Muscle layer of colon (tissue), 2 donors: Measurements from ENCODE around the gene TMOD2.

Experiments
- H3K27ac ChIP-seq: one replicate; pipeline ENCODE4 v1.7.0; 2013; ENCODE audit warnings: low read depth, mild to moderate bottlenecking, low read length, moderate library complexity
- H3K27me3 ChIP-seq, 2 donors: one replicate each; pipeline ENCODE4 v1.7.0; 2013; ENCODE audit warnings: low read length in 2 of 2, mild to moderate bottlenecking in 2 of 2; ENCODE audit not compliant: insufficient read depth in 2 of 2, control insufficient read depth in 1 of 2
- H3K36me3 ChIP-seq: one replicate; pipeline ENCODE4 v1.7.0; 2013; ENCODE audit warnings: mild to moderate bottlenecking, low read length; ENCODE audit not compliant: insufficient read depth
- H3K4me1 ChIP-seq: one replicate; pipeline ENCODE4 v1.7.0; 2013; ENCODE audit warnings: mild to moderate bottlenecking, low read length; ENCODE audit not compliant: insufficient read depth
- H3K4me3 ChIP-seq, 2 donors: one replicate each; pipeline ENCODE4 v1.7.0; 2013; ENCODE audit warnings: low read length in 2 of 2, low read depth in 1 of 2, mild to moderate bottlenecking in 1 of 2, moderate library complexity in 1 of 2
- H3K9ac ChIP-seq: one replicate; pipeline ENCODE4 v1.7.0; 2013; ENCODE audit warnings: low read length
- H3K9me3 ChIP-seq: one replicate; pipeline ENCODE4 v1.7.0; 2013; ENCODE audit warnings: mild to moderate bottlenecking, low read length
- donor health status: abdominal sarcoma.
- donor health status: Adenocarcinoma of cecum.

The TMOD2 gene

GRCh38 chr15:51830276-51830806 is 78.9 kb downstream of the TMOD2 start:
- Histone ChIP-seq H3K9me3 (no peaks in the 10 kb centered on the region), H3K9ac (peak overlapping the region; percentile 62), H3K4me3 (peak overlapping the region; percentile 72 to 88), H3K4me1 (peaks cover 18% of the 10 kb centered on the region), H3K36me3 (no peaks in the 10 kb centered on the region), H3K27ac (peak overlapping the region; percentile 65), H3K27me3 (no peaks in the 10 kb centered on the region)

- Histone ChIP-seq H3K27me3 (no peaks in the 10 kb centered on the region), H3K4me1 (peaks cover 35% of the 10 kb centered on the region), H3K9ac (no peak overlapping the region), H3K4me3 (no peak overlapping the region), H3K27ac (no peak overlapping the region), H3K9me3 (no peaks in the 10 kb centered on the region), H3K36me3 (no peaks in the 10 kb centered on the region)
Measured at GRCh38 chr15:51833772-51834171, 82.4 kb downstream of the TMOD2 start.

- H3K27ac ChIP-seq, result no peak overlapping the region
- H3K9me3 ChIP-seq, result no peaks in the 10 kb centered on the region
- H3K4me3 ChIP-seq, result no peak overlapping the region
- H3K27me3 ChIP-seq, result no peaks in the 10 kb centered on the region
- no peak overlapping the region for H3K9ac ChIP-seq
- peaks cover 27% of the 10 kb centered on the region for H3K4me1 ChIP-seq
- H3K36me3 ChIP-seq, result no peaks in the 10 kb centered on the region
Measured at GRCh38 chr15:51837792-51838251, 86.4 kb downstream of the TMOD2 start.

- H3K36me3 ChIP-seq, result no peaks in the 10 kb centered on the region
Measured at GRCh38 chr15:51838270-51838669, 86.9 kb downstream of the TMOD2 start.

GRCh38 chr15:51840692-51841091 is 89.3 kb downstream of the TMOD2 start:
- Histone ChIP-seq H3K27ac (no peak overlapping the region), H3K27me3 (no peaks in the 10 kb centered on the region), H3K36me3 (no peaks in the 10 kb centered on the region), H3K4me3 (no peak overlapping the region), H3K9ac (no peak overlapping the region), H3K4me1 (peaks cover 54% of the 10 kb centered on the region), H3K9me3 (no peaks in the 10 kb centered on the region)

More at GRCh38 chr15:51838270-51838669, 86.9 kb downstream of the TMOD2 start:
- Histone ChIP-seq H3K9ac (no peak overlapping the region), H3K9me3 (no peaks in the 10 kb centered on the region), H3K27me3 (no peaks in the 10 kb centered on the region), H3K27ac (no peak overlapping the region), H3K4me3 (no peak overlapping the region), H3K4me1 (peaks cover 31% of the 10 kb centered on the region)

GRCh38 chr15:51841406-51842040 is 90.1 kb downstream of the TMOD2 start:
- peaks cover 62% of the 10 kb centered on the region for H3K4me1 ChIP-seq
- H3K9me3 ChIP-seq, result no peaks in the 10 kb centered on the region
- no peak overlapping the region for H3K4me3 ChIP-seq
- no peak overlapping the region for H3K27ac ChIP-seq
- no peaks in the 10 kb centered on the region for H3K27me3 ChIP-seq
- H3K9ac ChIP-seq, result no peak overlapping the region
- no peaks in the 10 kb centered on the region for H3K36me3 ChIP-seq

- H3K27me3 ChIP-seq, result no peaks in the 10 kb centered on the region
- H3K27ac ChIP-seq, result no peak overlapping the region
- H3K4me3 ChIP-seq, result no peak overlapping the region
- no peaks in the 10 kb centered on the region for H3K9me3 ChIP-seq
- H3K4me1 ChIP-seq, result peaks cover 60% of the 10 kb centered on the region
- no peaks in the 10 kb centered on the region for H3K36me3 ChIP-seq
- H3K9ac ChIP-seq, result no peak overlapping the region
Measured at GRCh38 chr15:51842265-51842664, 90.9 kb downstream of the TMOD2 start.

GRCh38 chr15:51842852-51843737 is 91.7 kb downstream of the TMOD2 start:
- H3K4me1 ChIP-seq, result peaks cover 51% of the 10 kb centered on the region
- H3K4me3 ChIP-seq, result no peak overlapping the region
- no peak overlapping the region for H3K27ac ChIP-seq
- H3K36me3 ChIP-seq, result no peaks in the 10 kb centered on the region
- H3K27me3 ChIP-seq, result no peaks in the 10 kb centered on the region
- H3K9ac ChIP-seq, result no peak overlapping the region
- H3K9me3 ChIP-seq, result no peaks in the 10 kb centered on the region

GRCh38 chr15:51844747-51845426 is 93.5 kb downstream of the TMOD2 start:
- no peaks in the 10 kb centered on the region for H3K9me3 ChIP-seq
- H3K4me3 ChIP-seq, result no peak overlapping the region
- no peaks in the 10 kb centered on the region for H3K27me3 ChIP-seq
- no peaks in the 10 kb centered on the region for H3K36me3 ChIP-seq
- no peak overlapping the region for H3K27ac ChIP-seq
- no peak overlapping the region for H3K9ac ChIP-seq
- H3K4me1 ChIP-seq, result peaks cover 50% of the 10 kb centered on the region

- Histone ChIP-seq H3K36me3 (no peaks in the 10 kb centered on the region), H3K4me1 (peaks cover 50% of the 10 kb centered on the region), H3K9ac (no peak overlapping the region), H3K4me3 (no peak overlapping the region), H3K27me3 (no peaks in the 10 kb centered on the region), H3K9me3 (no peaks in the 10 kb centered on the region), H3K27ac (no peak overlapping the region)
Measured at GRCh38 chr15:51846066-51846462, 94.7 kb downstream of the TMOD2 start.
